Subcutaneous adipose tissue (tissue), 4 donors: ENCODE data around the gene BTF3L4. TPM values are rescaled to one million over a fixed set of nuclear protein-coding genes. Genes with fewer than 3 reads are reported as not detected.

Source experiments
- total RNA-seq, 4 donors: library from RNA; depleted of rRNA; stranded (reverse); fragments of >200 nt; gene quantifications; one replicate each; pipeline ENCODE4 v1.1.0, GENCODE V29; 2016
- TF ChIP-seq, protein P1 (sequence below): fragments of 450-650 bp; IDR thresholded peaks from one replicate; pipeline ENCODE4 v1.5.1; 2016; ENCODE audit warnings: low read depth, mild to moderate bottlenecking, control low read depth, antibody characterized with exemption, moderate library complexity

BTF3L4 gene
- total RNA-seq = 10 to 100 TPM; 44.3 to 85.8 (median 53.6) TPM

DNA sequence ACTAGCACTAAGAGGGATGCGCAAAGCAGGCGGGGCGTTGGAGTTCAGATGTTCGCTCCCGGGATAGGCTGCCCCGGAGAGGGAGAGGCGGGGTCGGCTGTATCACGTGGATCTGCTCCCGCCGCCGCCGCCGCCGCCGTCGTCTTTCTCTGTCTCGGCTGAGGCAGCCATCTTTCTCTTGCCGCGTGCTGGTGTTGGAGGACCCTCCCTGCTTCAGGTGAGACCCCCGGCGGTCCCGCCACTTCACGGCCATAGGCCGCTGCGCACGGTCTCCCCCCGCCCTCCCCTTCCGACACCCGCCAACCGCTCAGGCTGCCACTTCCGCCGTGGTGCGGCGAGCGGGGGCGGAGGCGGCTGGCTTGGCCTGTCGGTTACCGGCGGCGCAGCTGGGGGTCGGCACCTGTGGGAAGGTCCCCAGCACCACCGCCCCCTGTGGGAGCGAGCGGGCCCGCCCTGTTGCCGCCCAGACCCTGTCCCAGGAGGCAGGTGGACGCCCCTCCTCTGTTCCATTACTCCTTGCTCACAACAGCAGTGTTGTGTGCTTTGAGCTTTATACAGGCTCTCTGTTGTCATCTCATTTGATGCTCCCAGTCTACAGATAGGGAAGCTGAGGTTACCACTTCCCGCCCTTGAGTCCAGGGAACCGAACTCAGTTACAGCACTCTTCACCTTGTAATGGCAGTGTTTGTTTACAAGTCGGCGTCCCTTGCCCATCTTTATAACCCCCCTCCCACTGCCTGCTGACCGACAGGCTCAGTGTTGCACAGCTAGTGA, at the start of gene BTF3L4:
Gene BTF3L4 (plus strand): TSS at position 133 of the 774 bp plus-strand sequence. CDS start 3,553 bp downstream, outside the sequence.
- TF ChIP-seq, protein P1, sequence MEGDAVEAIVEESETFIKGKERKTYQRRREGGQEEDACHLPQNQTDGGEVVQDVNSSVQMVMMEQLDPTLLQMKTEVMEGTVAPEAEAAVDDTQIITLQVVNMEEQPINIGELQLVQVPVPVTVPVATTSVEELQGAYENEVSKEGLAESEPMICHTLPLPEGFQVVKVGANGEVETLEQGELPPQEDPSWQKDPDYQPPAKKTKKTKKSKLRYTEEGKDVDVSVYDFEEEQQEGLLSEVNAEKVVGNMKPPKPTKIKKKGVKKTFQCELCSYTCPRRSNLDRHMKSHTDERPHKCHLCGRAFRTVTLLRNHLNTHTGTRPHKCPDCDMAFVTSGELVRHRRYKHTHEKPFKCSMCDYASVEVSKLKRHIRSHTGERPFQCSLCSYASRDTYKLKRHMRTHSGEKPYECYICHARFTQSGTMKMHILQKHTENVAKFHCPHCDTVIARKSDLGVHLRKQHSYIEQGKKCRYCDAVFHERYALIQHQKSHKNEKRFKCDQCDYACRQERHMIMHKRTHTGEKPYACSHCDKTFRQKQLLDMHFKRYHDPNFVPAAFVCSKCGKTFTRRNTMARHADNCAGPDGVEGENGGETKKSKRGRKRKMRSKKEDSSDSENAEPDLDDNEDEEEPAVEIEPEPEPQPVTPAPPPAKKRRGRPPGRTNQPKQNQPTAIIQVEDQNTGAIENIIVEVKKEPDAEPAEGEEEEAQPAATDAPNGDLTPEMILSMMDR = no peak

DNA sequence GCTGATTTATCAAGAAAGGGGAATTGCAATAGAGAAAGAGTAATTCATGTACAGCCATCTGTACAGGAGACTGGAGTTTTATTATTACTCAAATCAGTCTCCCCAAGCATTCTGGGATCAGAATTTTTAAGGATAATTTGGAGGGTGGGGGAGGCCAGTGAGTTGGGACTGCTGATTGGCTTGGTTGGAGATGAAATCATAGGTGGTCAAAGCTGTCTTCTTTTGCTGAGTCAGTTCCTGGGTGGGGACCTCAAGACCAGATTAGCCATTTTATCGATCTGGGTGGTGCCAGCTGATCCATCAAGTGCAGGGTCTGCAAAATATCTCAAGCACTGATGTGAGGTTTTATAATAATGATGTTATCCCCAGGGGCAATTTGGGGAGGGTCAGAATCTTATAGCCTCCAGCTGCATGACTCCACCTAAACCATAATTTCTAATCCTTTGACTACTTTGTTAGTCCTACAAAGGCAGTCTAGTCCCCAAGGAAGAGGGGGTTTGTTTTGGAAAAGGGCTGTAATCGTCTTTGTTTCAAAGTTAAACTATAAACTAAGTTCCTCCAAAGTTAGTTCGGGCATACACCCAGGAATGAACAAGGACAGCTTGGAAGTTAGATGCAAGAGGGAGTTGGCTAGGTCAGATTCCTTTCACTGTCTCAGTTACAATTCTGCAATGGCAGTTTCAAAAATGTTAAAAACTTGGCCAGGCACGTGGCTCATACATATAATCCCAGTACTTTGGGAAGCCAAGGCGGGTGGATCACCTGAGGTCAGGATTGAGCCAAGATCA, 48.7 kb upstream of the BTF3L4 start:
- TF ChIP-seq, protein P1 = no peak

DNA sequence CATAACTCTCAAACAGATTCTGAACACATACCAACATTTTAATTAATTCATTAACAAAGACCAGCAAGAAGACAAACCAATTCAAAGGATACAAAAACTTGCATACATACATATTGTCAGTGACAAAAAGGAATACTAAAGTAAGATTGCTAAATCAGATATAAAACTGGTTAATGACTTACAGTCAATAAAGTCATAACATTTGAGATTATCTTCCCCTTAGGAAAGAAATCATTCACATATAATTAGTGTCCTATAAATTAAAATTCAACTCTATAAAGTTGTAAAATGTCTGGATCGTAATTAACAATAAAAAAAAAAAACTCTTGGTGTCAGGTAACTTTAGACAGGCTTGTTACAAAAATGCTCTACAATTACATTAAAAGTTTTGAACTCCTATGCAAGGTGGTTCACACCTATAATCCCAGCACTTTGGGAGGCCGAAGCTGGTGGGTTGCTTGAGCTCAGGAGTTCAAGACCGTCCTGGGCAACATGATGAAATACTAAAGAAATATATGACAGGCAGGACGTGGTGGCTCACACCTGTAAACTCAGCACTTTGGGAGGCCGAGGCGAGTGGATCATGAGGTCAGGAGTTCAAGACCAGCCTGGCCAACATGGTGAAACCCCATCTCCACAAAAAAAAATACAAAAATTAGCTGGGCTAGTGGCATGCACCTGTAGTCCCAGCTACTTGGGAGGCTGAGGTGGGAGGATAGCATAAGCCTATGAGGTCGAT, 47.9 kb upstream of the BTF3L4 start:
- TF ChIP-seq, protein P1 = no peak

DNA sequence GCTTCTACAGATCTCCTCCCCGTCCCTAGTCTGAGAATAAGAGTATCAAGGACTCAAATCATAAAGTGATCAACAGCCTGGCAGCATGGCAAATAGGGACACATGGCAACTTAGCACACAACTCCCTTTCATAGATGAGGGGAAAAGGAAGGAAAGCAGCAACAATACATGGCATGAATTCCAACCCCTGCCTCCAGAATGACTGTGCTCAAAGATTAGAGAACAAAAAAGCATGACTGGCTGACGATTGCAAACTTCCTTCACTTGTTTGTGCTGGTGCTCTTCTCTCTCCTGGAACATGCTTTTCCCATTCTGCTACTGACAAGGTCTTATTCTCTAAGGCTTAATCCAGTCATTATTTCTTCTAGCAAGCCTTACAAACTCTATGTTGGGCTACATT, 34.0 kb upstream of the BTF3L4 start:
- TF ChIP-seq, protein P1 = no peak

DNA sequence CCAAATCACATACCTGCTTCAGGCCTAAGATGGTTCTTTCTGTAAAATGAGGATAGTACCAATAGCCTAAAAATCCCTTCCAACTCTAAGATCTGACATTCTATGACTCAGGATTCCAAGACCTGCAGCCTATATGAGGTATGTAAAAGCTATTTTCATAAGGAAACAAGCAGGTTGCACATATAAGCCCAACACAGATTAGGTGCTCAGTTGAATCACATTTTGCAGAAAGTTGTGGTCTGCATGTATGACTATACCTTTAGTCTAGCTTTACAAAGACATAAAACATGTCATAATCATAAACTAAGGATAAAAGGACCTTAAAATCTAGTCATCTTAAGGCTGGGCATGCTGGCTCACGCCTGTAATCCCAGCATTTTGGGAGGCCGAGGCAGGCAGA, 29.8 kb upstream of the BTF3L4 start:
- TF ChIP-seq, protein P1 = no peak

DNA sequence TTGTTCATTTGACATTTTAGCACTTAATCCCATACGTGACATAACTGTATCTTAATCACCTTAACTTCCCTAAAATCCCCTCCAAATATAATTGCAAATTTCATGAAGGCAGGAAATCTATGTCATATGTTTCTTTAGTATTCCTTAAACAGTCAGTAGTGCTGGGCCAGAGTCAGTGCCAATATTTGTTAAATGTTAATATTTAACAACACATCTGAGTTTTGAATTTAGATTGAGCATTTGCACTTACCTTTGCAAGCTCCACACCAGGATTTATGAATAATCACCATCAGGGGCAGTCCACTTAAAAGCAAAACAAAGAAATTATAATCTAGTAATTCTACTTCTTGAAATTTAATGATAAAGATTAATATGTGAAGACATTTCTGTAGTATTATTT, 27.8 kb upstream of the BTF3L4 start:
- TF ChIP-seq, protein P1 = no peak
